Muscle layer of duodenum (tissue), 2 donors: ENCODE data around the gene APOC1.
"Not testable (repeated sequence)": the region's sequence is repeated elsewhere in the genome, so short reads cannot be mapped to it uniquely, and the experiment has no call there.

Experiments used
- H3K27ac ChIP-seq: one replicate; pipeline ENCODE4 v1.7.0; 2013; ENCODE audit warnings: mild to moderate bottlenecking, low read length
- H3K27me3 ChIP-seq: one replicate; pipeline ENCODE4 v1.7.0; 2013; ENCODE audit warnings: low read depth, mild to moderate bottlenecking, control low read depth, low read length
- H3K36me3 ChIP-seq, 2 donors: one replicate each; pipeline ENCODE4 v1.7.0; 2013; ENCODE audit warnings: low read length in 2 of 2, control low read depth in 1 of 2, mild to moderate bottlenecking in 1 of 2; ENCODE audit not compliant: insufficient read depth in 2 of 2, control insufficient read depth in 1 of 2
- H3K4me1 ChIP-seq, 2 donors: one replicate each; pipeline ENCODE4 v1.7.0; 2013; ENCODE audit warnings: low read length in 2 of 2, mild to moderate bottlenecking in 2 of 2, control low read depth in 1 of 2, moderate library complexity in 1 of 2; ENCODE audit not compliant: insufficient read depth in 2 of 2, control insufficient read depth in 1 of 2
- H3K4me3 ChIP-seq, 2 donors: one replicate each; pipeline ENCODE4 v1.7.0; 2013; ENCODE audit warnings: low read length in 2 of 2, low read depth in 1 of 2, mild to moderate bottlenecking in 1 of 2
- H3K9me3 ChIP-seq, 2 donors: one replicate each; pipeline ENCODE4 v1.7.0; 2013; ENCODE audit warnings: low read length in 2 of 2, control low read depth in 1 of 2, mild to moderate bottlenecking in 1 of 2; ENCODE audit not compliant: control insufficient read depth in 1 of 2
- donor health status: healthy.

APOC1 gene

GRCh38 chr19:44878120-44878865 lies 36.1 kb upstream of the APOC1 start:
- Histone ChIP-seq H3K9me3 (no peaks in the 10 kb centered on the region), H3K27me3 (no peaks in the 10 kb centered on the region), H3K36me3 (peaks cover 36 to 59% of the 10 kb centered on the region in 2 donors), H3K27ac (no peak overlapping the region), H3K4me3 (no peak overlapping the region), H3K4me1 (no peaks in the 10 kb centered on the region)

GRCh38 chr19:44879309-44880065 lies 34.9 kb upstream of the APOC1 start:
- Histone ChIP-seq H3K9me3 (no peaks in the 10 kb centered on the region), H3K4me3 (no peak overlapping the region), H3K27ac (no peak overlapping the region), H3K4me1 (no peaks in the 10 kb centered on the region), H3K27me3 (no peaks in the 10 kb centered on the region), H3K36me3 (peaks cover 26 to 55% of the 10 kb centered on the region in 2 donors)

- H3K36me3 ChIP-seq = peaks cover 4 to 45% of the 10 kb centered on the region in 2 donors
- H3K9me3 ChIP-seq = no peaks in the 10 kb centered on the region
- no peaks in the 10 kb centered on the region for H3K27me3 ChIP-seq
- no peak overlapping the region for H3K4me3 ChIP-seq
- no peak overlapping the region for H3K27ac ChIP-seq
- no peaks in the 10 kb centered on the region for H3K4me1 ChIP-seq
These were observed 32.3 kb upstream of the APOC1 start for GRCh38 chr19:44882063-44882462.

GRCh38 chr19:44882619-44883397 lies 31.6 kb upstream of the APOC1 start:
- peaks cover 3 to 38% of the 10 kb centered on the region in 2 donors for H3K36me3 ChIP-seq

GRCh38 chr19:44883922-44884321 lies 30.5 kb upstream of the APOC1 start:
- no peaks in the 10 kb centered on the region for H3K27me3 ChIP-seq
- H3K9me3 ChIP-seq = no peaks in the 10 kb centered on the region
- no peaks in the 10 kb centered on the region for H3K4me1 ChIP-seq
- no peak overlapping the region for H3K27ac ChIP-seq
- H3K36me3 ChIP-seq = peaks cover 3 to 29% of the 10 kb centered on the region in 2 donors
- H3K4me3 ChIP-seq = no peak overlapping the region

More at GRCh38 chr19:44882619-44883397, 31.6 kb upstream of the APOC1 start:
- not testable (repeated sequence) for H3K9me3 ChIP-seq, H3K27me3 ChIP-seq, H3K4me1 ChIP-seq, H3K4me3 ChIP-seq, H3K27ac ChIP-seq

GRCh38 chr19:44884566-44884965 lies 29.8 kb upstream of the APOC1 start:
- Histone ChIP-seq H3K27ac (no peak overlapping the region), H3K9me3 (no peaks in the 10 kb centered on the region), H3K27me3 (no peaks in the 10 kb centered on the region), H3K4me1 (peaks cover under 1 to 2% of the 10 kb centered on the region in 2 donors), H3K36me3 (peaks cover 3 to 25% of the 10 kb centered on the region in 2 donors), H3K4me3 (no peak overlapping the region)

- H3K36me3 ChIP-seq = peaks cover 3 to 25% of the 10 kb centered on the region in 2 donors
- H3K4me3 ChIP-seq = no peak overlapping the region
- no peak overlapping the region for H3K27ac ChIP-seq
- no peaks in the 10 kb centered on the region for H3K27me3 ChIP-seq
- no peaks in the 10 kb centered on the region for H3K9me3 ChIP-seq
- H3K4me1 ChIP-seq = peaks cover 6 to 8% of the 10 kb centered on the region in 2 donors
These were observed 28.3 kb upstream of the APOC1 start for GRCh38 chr19:44886141-44886540.

GRCh38 chr19:44887648-44888047 lies 26.8 kb upstream of the APOC1 start:
- Histone ChIP-seq H3K27me3 (no peaks in the 10 kb centered on the region), H3K4me3 (no peak overlapping the region), H3K4me1 (peaks cover 12 to 19% of the 10 kb centered on the region in 2 donors), H3K27ac (no peak overlapping the region), H3K36me3 (peaks cover 3 to 25% of the 10 kb centered on the region in 2 donors), H3K9me3 (no peaks in the 10 kb centered on the region)

GRCh38 chr19:44888335-44888734 lies 26.1 kb upstream of the APOC1 start:
- H3K27me3 ChIP-seq, H3K4me3 ChIP-seq, H3K9me3 ChIP-seq, H3K27ac ChIP-seq: not testable (repeated sequence)
- Histone ChIP-seq H3K36me3 (peaks cover 7 to 28% of the 10 kb centered on the region in 2 donors), H3K4me1 (peaks cover 12 to 23% of the 10 kb centered on the region in 2 donors)

GRCh38 chr19:44889830-44890365 lies 24.5 kb upstream of the APOC1 start:
- H3K27me3 ChIP-seq = no peaks in the 10 kb centered on the region
- H3K4me1 ChIP-seq = peaks cover 12 to 23% of the 10 kb centered on the region in 2 donors
- peak overlapping the region; percentile 95 for H3K27ac ChIP-seq
- peaks cover 13 to 35% of the 10 kb centered on the region in 2 donors for H3K36me3 ChIP-seq
- H3K4me3 ChIP-seq = peak overlapping the region; percentile 86 to 87
- no peaks in the 10 kb centered on the region for H3K9me3 ChIP-seq
